ENCODE measurements around the gene ANTXRL. TPM values are rescaled to one million over a fixed set of nuclear protein-coding genes. Genes with fewer than 3 reads are reported as not detected.

Gene ANTXRL
- total and polyA plus RNA-seq, 2 of the 8 experiments (the other 6 are each of a cell fraction or from before 2014, with no cell fraction given), result not detected

DNA sequence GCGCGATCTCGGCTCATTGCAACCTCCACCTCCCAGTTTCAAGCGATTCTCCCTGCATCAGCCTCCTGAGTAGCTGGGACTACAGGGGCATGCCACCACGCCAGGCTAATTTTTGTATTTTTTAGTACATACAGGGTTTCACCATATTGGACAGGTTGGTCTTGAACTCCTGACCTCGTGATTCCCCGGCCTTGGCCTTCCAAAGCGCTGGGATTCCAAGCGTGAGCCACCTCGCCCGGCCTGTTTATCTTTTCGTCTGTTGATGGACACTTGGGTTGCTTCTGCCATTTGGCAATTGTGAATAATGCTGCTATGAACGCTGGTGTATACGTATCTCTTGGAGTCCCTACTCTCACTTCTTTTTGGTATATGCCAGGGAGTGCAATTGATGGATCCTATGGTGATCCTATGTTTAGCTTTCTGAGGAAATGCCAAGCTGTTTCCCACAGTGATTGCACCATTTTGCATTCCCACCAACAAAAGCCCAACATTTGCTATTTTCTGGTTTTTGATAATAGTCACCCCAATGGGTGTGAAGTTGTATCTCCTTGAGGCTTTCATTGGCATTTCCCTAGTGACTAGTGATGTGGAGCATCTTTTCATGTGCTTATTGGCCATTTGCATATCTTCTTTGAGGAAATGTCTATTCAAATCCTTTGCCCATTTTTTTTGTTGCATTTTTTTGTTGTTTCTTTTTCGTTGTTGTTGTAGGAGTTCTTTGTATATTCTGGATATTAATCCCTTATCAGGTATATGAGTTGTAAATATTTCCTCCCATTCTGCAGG, 3.5 kb downstream of the ANTXRL start:
- Histone ChIP-seq H3K23ac (ENCODE audit: insufficient read length) (no peak overlapping the region), H4K20me1 (replicated peaks in 1 of 2; ENCODE audit: control insufficient read depth in 1 of 2, insufficient read depth in 2 of 2, low read length in 2 of 2) (peaks cover 0 to 5% of the 10 kb centered on the region in 2 experiments), H3K79me2 (ENCODE audit: control insufficient read depth in 1 of 2, insufficient read depth in 2 of 2, low read length in 2 of 2) (no peaks in the 10 kb centered on the region), H3K27me3 (replicated peaks in 1 of 4; ENCODE audit: control insufficient read depth in 3 of 4, extremely low read depth in 1 of 4, insufficient read depth in 3 of 4, low read length in 3 of 4) (peaks cover 0 to 5% (median 3%) of the 10 kb centered on the region in 4 experiments; a peak in 5 of 7 replicates), H2BK5ac (ENCODE audit: low read depth, low read length) (no peak overlapping the region), H3K4me2 (ENCODE audit: insufficient read depth in 1 of 2, low read depth in 2 of 2, low read length in 2 of 2) (no peak overlapping the region), H2AFZ (ENCODE audit: low read length) (no peak overlapping the region), H3K9ac (replicated peaks in 1 of 4; ENCODE audit: extremely low read depth in 1 of 4, low read depth in 3 of 4, low read length in 3 of 4) (no peak overlapping the region), H4K8ac (ENCODE audit: extremely low read depth, insufficient read depth, low read length) (no peak overlapping the region), H2BK12ac (ENCODE audit: low read depth, low read length) (no peak overlapping the region), H4K5ac (ENCODE audit: insufficient read length, low read depth, low read length) (no peak overlapping the region), H3K56ac (replicated peaks; ENCODE audit: insufficient read length, low read depth, low read length) (no peak overlapping the region), H3K14ac (ENCODE audit: insufficient read length) (no peak overlapping the region), H3K9me3 (ENCODE audit: insufficient read depth in 2 of 2, low read depth in 1 of 2, low read length in 1 of 2) (no peaks in the 10 kb centered on the region), H3K27ac (ENCODE audit: low read depth, low read length) (no peak overlapping the region), H3K4ac (replicated peaks; ENCODE audit: insufficient read length, low read depth, low read length) (no peak overlapping the region), H4K91ac (replicated peaks; ENCODE audit: insufficient read length, low read length) (no peak overlapping the region), H2BK120ac (replicated peaks; ENCODE audit: low read depth, low read length) (no peak overlapping the region), H2BK20ac (ENCODE audit: low read length) (no peak overlapping the region), H3K23me2 (ENCODE audit: low read depth, low read length) (peaks cover 5% of the 10 kb centered on the region; the same call in 1 of the 2 replicates), H3K4me3 (ENCODE audit: extremely low read depth in 1 of 4, insufficient read depth in 2 of 4, low read depth in 3 of 4, low read length in 4 of 4) (no peak overlapping the region), H2BK15ac (ENCODE audit: low read length) (no peak overlapping the region), H3K36me3 (ENCODE audit: control insufficient read depth in 2 of 4, insufficient read depth in 4 of 4, low read length in 3 of 4) (no peaks in the 10 kb centered on the region), H3K18ac (ENCODE audit: extremely low read depth, low read length) (no peak overlapping the region), H3K79me1 (ENCODE audit: low read depth, low read length) (no peaks in the 10 kb centered on the region), H3K4me1 (replicated peaks in 1 of 4; ENCODE audit: control insufficient read depth in 3 of 4, insufficient read depth in 4 of 4, low read length in 3 of 4) (peaks cover 0 to 7% (median 2%) of the 10 kb centered on the region in 4 experiments; a peak in 2 of 7 replicates), H2AK5ac (ENCODE audit: low read depth, low read length) (no peak overlapping the region)
- 90% methylated on average over 15 of the region's 15 CpGs; no CpG with 5 or more reads in 1 of the 2 experiments for WGBS, 2 experiments (ENCODE audit: extremely low coverage in 1 of 2, insufficient coverage in 1 of 2, insufficient read length in 1 of 2, insufficient replicate concordance in 2 of 2, low coverage in 1 of 2, low lambda C conversion rate in 2 of 2, missing lambda C conversion rate in 1 of 2)
- ChIA-PET CTCF (ENCODE audit: partially characterized antibody) (interaction anchor here (1.7 kb wide), 1 partner anchor 61 kb away, joined by 4 read pairs; no protein-coding TSS in a partner anchor), POLR2A (ENCODE audit: partially characterized antibody) (interaction anchor here (0.6 kb wide), 1 partner anchor 1934 kb away, joined by 3 read pairs; no protein-coding TSS in a partner anchor)
- FAIRE-seq (no peak), DNase-seq (ENCODE audit: low read depth in 1 of 2, low spot score in 2 of 2) (no peak)
- TF ChIP-seq TBP (IDR thresholded peaks at IDR 0.05; ENCODE audit: low read depth, low read length), result no peak
- TF ChIP-seq RFX5 (IDR thresholded peaks at IDR 0.05; ENCODE audit: borderline replicate concordance, low read depth, low read length), result peak; percentile 81
- no peak for TF ChIP-seq SUZ12 (IDR thresholded peaks at IDR 0.05; ENCODE audit: low read length)
- TF ChIP-seq CREB1 (IDR thresholded peaks at IDR 0.05), result no peak
- no peak for TF ChIP-seq EGR1 (IDR thresholded peaks at IDR 0.05; ENCODE audit: borderline replicate concordance, low read depth, low read length)
- no peak for TF ChIP-seq GABPA (IDR thresholded peaks at IDR 0.05; ENCODE audit: borderline replicate concordance, insufficient read depth, low read length)

All from H1 (cell line).